ENCODE measurements around the gene INPP5K. TPM values are rescaled to one million over a fixed set of nuclear protein-coding genes. Genes with fewer than 3 reads are reported as not detected.
A peak's percentile ranks its signal among the peaks of the same experiment; 100 is the strongest.
"Not testable (repeated sequence)": the region's sequence is repeated elsewhere in the genome, so short reads cannot be mapped to it uniquely, and the experiment has no call there.

The INPP5K gene
- total RNA-seq, 1 experiment from 2014 or later = 26.2 TPM

DNA sequence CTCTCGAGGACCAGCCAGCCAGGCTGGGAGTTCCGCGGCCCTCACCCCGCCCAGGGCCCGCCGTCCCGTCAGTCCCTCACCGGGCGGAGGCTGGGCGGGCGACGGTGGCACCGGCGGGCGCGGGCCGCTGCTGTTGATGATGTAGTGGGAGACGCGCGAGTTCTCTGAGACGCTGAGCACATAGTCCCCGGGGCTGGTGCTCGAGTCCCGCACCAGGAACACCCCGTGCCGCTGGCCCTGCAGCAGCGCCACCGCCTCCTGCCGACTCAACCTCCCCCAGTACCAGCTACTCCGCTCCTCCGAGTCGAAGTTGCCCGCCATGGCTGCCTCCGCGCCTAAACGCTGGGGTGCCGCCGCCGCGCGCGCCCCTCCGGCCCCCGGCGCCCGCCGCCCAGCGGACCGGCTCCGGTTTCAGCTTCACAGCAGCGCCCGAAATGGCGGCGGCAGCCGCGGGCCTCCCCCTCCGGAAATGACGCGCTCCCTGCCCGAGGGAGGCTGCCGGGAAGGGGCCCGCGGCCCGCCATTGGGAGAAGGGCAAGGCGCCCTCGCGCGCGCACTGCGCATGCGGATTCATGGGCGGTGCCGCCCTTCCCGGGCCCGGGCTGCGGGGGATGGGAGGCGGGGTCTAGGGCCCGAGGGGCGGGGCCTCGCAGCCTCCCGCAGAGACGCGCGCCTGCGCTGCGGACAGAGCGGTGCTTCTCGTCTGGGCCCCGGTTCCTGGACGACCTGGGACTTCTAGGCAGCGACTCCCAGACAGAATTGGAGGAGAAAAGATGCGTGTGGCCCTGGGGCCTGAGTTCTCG is 60.4 kb downstream of the INPP5K start, which contains the start of gene CRK:
TSS of gene CRK (minus strand) at position 436 of the 803 bp plus-strand sequence. CDS start at position 321, 115 bp downstream.
- H3K9me3 ChIP-seq (ENCODE audit: low read depth, low read length, poor library complexity, severe bottlenecking) = no peaks in the 10 kb centered on the region
- peaks cover 15% of the 10 kb centered on the region for H3K36me3 ChIP-seq (ENCODE audit: insufficient read depth, low read length, poor library complexity, severe bottlenecking)
- DNase-seq (ENCODE audit: low spot score) = peak; percentile 98
- intact Hi-C loops (cut with micrococcal nuclease; ENCODE audit: unreplicated experiment) = loop anchor here (10.0 kb wide), 1 partner anchor 91 kb away; no protein-coding TSS in a partner anchor
- POLR2A ChIA-PET (ENCODE audit: low non-redundant PET) = no interaction called here
- peaks cover 6% of the 10 kb centered on the region for H3K4me1 ChIP-seq (ENCODE audit: insufficient read depth, low read length, poor library complexity, severe bottlenecking)
- no peaks in the 10 kb centered on the region for H3K27me3 ChIP-seq (replicated peaks; ENCODE audit: insufficient read depth, low read depth, low read length, poor library complexity)
- CTCF ChIA-PET = interaction anchor here (0.6 to 1.9 kb wide), 2 partner anchors 60 to 476 kb away, joined by 4 to 9 read pairs; partner anchors contain the start of gene INPP5K
- peak within 1 kb of the TSS; percentile 100 for H3K4me3 ChIP-seq (ENCODE audit: low read depth, low read length, poor library complexity, severe bottlenecking)
- peak within 1 kb of the TSS; percentile 99 for H3K27ac ChIP-seq (ENCODE audit: low read depth, low read length, poor library complexity, severe bottlenecking)
- BruUV-seq (replicated peaks) = no TSS peak
- TF ChIP-seq EZH2 (IDR thresholded peaks at IDR 0.05; ENCODE audit: borderline replicate concordance, low read depth, low read length, poor library complexity, severe bottlenecking) = no peak
- TF ChIP-seq, protein P1, sequence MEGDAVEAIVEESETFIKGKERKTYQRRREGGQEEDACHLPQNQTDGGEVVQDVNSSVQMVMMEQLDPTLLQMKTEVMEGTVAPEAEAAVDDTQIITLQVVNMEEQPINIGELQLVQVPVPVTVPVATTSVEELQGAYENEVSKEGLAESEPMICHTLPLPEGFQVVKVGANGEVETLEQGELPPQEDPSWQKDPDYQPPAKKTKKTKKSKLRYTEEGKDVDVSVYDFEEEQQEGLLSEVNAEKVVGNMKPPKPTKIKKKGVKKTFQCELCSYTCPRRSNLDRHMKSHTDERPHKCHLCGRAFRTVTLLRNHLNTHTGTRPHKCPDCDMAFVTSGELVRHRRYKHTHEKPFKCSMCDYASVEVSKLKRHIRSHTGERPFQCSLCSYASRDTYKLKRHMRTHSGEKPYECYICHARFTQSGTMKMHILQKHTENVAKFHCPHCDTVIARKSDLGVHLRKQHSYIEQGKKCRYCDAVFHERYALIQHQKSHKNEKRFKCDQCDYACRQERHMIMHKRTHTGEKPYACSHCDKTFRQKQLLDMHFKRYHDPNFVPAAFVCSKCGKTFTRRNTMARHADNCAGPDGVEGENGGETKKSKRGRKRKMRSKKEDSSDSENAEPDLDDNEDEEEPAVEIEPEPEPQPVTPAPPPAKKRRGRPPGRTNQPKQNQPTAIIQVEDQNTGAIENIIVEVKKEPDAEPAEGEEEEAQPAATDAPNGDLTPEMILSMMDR (conservative IDR thresholded peaks at IDR 0.05; ENCODE audit: low read depth, low read length) = peak; percentile 10; the same call in 1 of the 2 replicates

DNA sequence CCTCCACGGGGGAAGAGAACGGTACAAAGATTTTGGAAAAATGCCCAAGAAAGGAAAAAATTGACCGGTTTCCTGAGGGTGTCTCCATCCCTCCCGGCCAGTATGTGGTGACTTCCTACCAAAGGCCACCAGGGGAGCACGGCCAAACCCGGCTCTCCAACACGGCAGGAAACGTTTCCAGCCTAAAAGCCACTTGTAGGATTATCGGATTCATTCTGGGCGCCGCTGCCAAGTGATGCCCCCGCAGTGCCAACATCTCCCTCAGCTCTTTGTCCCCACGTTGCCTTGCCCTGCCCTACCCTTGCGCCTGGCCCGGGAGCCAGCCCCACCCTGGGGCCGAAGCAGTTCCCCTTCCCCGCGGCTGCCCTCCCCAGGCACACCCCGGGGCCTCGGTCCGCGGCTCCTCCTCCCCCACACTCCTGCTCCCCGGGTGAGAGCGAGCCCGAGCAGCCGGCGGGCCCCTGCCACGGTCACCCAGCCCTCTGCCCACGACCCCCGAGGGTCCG is 61.1 kb downstream of the INPP5K start:
- H3K4me1 ChIP-seq (ENCODE audit: insufficient read depth, low read length, poor library complexity, severe bottlenecking) = peaks cover 6% of the 10 kb centered on the region
- peak; percentile 74 for DNase-seq (ENCODE audit: low spot score)
- no TSS peak for BruUV-seq (replicated peaks)
- intact Hi-C loops (cut with micrococcal nuclease; ENCODE audit: unreplicated experiment) = loop anchor here (10.0 kb wide), 1 partner anchor 91 kb away; no protein-coding TSS in a partner anchor
- H3K4me3 ChIP-seq (ENCODE audit: low read depth, low read length, poor library complexity, severe bottlenecking) = peak overlapping the region; percentile 100
- TF ChIP-seq EZH2 (IDR thresholded peaks at IDR 0.05; ENCODE audit: borderline replicate concordance, low read depth, low read length, poor library complexity, severe bottlenecking) = no peak
- TF ChIP-seq, protein P1 (conservative IDR thresholded peaks at IDR 0.05; ENCODE audit: low read depth, low read length) = peak; percentile 42; the same call in 1 of the 2 replicates
- H3K27ac ChIP-seq (ENCODE audit: low read depth, low read length, poor library complexity, severe bottlenecking) = peak overlapping the region; percentile 99
- no peaks in the 10 kb centered on the region for H3K9me3 ChIP-seq (ENCODE audit: low read depth, low read length, poor library complexity, severe bottlenecking)
- no peaks in the 10 kb centered on the region for H3K27me3 ChIP-seq (replicated peaks; ENCODE audit: insufficient read depth, low read depth, low read length, poor library complexity)
- peaks cover 15% of the 10 kb centered on the region for H3K36me3 ChIP-seq (ENCODE audit: insufficient read depth, low read length, poor library complexity, severe bottlenecking)
- ChIA-PET POLR2A (ENCODE audit: low non-redundant PET) (no interaction called here), CTCF (interaction anchor here (0.6 to 1.9 kb wide), 2 partner anchors 61 to 475 kb away, joined by 4 to 9 read pairs; partner anchors contain the start of gene INPP5K)

DNA sequence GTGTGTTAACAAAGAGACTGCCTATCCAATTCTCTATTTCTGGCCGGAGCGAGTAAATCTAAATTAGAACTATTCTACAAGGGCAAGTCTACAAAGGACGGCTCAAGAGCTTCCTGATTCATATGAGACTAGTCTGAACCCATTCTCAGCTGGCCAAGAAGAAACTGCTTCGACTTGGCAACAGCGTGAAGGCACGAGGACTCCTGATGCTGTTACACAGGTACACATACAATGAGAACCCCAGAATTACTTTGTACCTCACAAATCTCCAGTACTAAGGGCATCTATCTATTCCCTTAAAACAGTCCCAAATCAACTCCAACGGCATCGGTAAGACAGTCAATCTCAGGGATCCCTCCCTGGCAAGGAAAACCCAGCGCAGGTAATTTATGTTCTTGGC is 61.9 kb downstream of the INPP5K start:
- intact Hi-C loops (cut with micrococcal nuclease; ENCODE audit: unreplicated experiment) = loop anchor here (10.0 kb wide), 1 partner anchor 90 kb away; no protein-coding TSS in a partner anchor
- CTCF ChIA-PET = interaction anchor here (1.9 kb wide), 1 partner anchor 61 kb away, joined by 9 read pairs; the partner anchor contains the start of gene INPP5K
- POLR2A ChIA-PET (ENCODE audit: low non-redundant PET) = no interaction called here
- Histone ChIP-seq H3K9me3 (ENCODE audit: low read depth, low read length, poor library complexity, severe bottlenecking) (no peaks in the 10 kb centered on the region), H3K36me3 (ENCODE audit: insufficient read depth, low read length, poor library complexity, severe bottlenecking) (peaks cover 15% of the 10 kb centered on the region), H3K27ac (ENCODE audit: low read depth, low read length, poor library complexity, severe bottlenecking) (peak overlapping the region; percentile 99), H3K4me3 (ENCODE audit: low read depth, low read length, poor library complexity, severe bottlenecking) (peak overlapping the region; percentile 100), H3K4me1 (ENCODE audit: insufficient read depth, low read length, poor library complexity, severe bottlenecking) (peaks cover 6% of the 10 kb centered on the region), H3K27me3 (replicated peaks; ENCODE audit: insufficient read depth, low read depth, low read length, poor library complexity) (no peaks in the 10 kb centered on the region)
- BruUV-seq (replicated peaks) = no TSS peak
- no peak for DNase-seq (ENCODE audit: low spot score)
- no peak for TF ChIP-seq EZH2 (IDR thresholded peaks at IDR 0.05; ENCODE audit: borderline replicate concordance, low read depth, low read length, poor library complexity, severe bottlenecking)
- TF ChIP-seq, protein P1 (conservative IDR thresholded peaks at IDR 0.05; ENCODE audit: low read depth, low read length) = no peak

DNA sequence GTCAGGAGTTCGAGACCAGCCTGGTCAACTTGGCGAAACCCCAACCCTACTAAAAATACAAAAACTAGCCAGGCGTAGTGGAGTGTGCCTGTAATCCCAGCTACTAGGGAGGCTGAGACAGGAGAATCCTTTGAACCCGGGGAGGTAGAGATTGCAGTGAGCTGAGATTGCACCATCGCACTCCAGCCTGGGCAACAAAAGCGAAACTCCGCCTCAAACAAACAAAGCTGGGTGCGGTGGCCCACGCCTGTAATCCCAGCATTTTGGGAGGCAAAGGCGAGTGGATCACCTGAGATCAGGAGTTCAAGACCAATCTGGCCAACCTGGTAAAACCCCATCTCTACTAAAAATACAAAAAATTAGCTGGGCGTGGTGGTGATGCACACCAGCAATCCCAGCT is 62.7 kb downstream of the INPP5K start:
- H3K27me3 ChIP-seq (replicated peaks; ENCODE audit: insufficient read depth, low read depth, low read length, poor library complexity); H3K4me1 ChIP-seq (ENCODE audit: insufficient read depth, low read length, poor library complexity, severe bottlenecking); H3K4me3 ChIP-seq (ENCODE audit: low read depth, low read length, poor library complexity, severe bottlenecking); POLR2A ChIA-PET (ENCODE audit: low non-redundant PET); BruUV-seq (replicated peaks); CTCF ChIA-PET; H3K27ac ChIP-seq (ENCODE audit: low read depth, low read length, poor library complexity, severe bottlenecking); DNase-seq (ENCODE audit: low spot score); H3K9me3 ChIP-seq (ENCODE audit: low read depth, low read length, poor library complexity, severe bottlenecking): not testable (repeated sequence)
- H3K36me3 ChIP-seq (ENCODE audit: insufficient read depth, low read length, poor library complexity, severe bottlenecking) = peaks cover 15% of the 10 kb centered on the region
- intact Hi-C loops (cut with micrococcal nuclease; ENCODE audit: unreplicated experiment) = loop anchor here (10.0 kb wide), 1 partner anchor 89 kb away; no protein-coding TSS in a partner anchor

Data from A673 (cell line).